CD4-positive, alpha-beta memory T cell (primary cell): Measurements from ENCODE around the gene KCTD16. TPM values are rescaled to one million over a fixed set of nuclear protein-coding genes. Genes with fewer than 3 reads are reported as not detected.

ENCODE experiments used
- CTCF ChIA-PET: fragments of 350-600 bp; sonication (Branson Sonifier 250); formaldehyde crosslinking; loops from one replicate; lab custom pipeline; 2021; ENCODE audit warnings: inconsistent platforms; ENCODE audit not compliant: partially characterized antibody; lab: Charles Lee
- POLR2A ChIA-PET: fragments of 350-600 bp; sonication (Branson Sonifier 250); formaldehyde crosslinking; loops from one replicate; lab custom pipeline; 2021; ENCODE audit not compliant: partially characterized antibody; lab: Charles Lee
- DNase-seq, 5 donors: peaks; one replicate each; pipeline versions ENCODE4 v3.0.0 to v3.0.0-alpha.2; 2020 to 2022; ENCODE audit warnings: mixed read lengths in 1 of 5
- H3K27ac ChIP-seq: one replicate; pipeline ENCODE4 v1.7.0; 2013; ENCODE audit warnings: low read depth, low read length
- H3K27me3 ChIP-seq: 2 replicates; pipeline ENCODE4 v1.7.0; 2013; ENCODE audit warnings: mild to moderate bottlenecking, low read length, moderate library complexity; ENCODE audit not compliant: insufficient read depth
- H3K36me3 ChIP-seq: 2 replicates; pipeline ENCODE4 v1.7.0; 2013; ENCODE audit warnings: mild to moderate bottlenecking, low read length, moderate library complexity; ENCODE audit not compliant: insufficient read depth
- H3K4me1 ChIP-seq: 2 replicates; pipeline ENCODE4 v1.7.0; 2013; ENCODE audit warnings: mild to moderate bottlenecking, low read length, moderate library complexity; ENCODE audit not compliant: insufficient read depth
- H3K4me3 ChIP-seq, 2 donors: one replicate each; pipeline ENCODE4 v1.7.0; 2013; ENCODE audit warnings: low read length in 2 of 2, mild to moderate bottlenecking in 1 of 2
- H3K9me3 ChIP-seq, 2 donors: one replicate each; pipeline ENCODE4 v1.7.0; 2013; ENCODE audit warnings: low read length in 2 of 2, control low read depth in 1 of 2; ENCODE audit not compliant: control insufficient read depth in 1 of 2
- H3K27ac Mint-ChIP-seq, 7 donors: one replicate each; pipeline ENCODE4 v1.8.0; 2020 to 2021; ENCODE audit warnings: mixed read lengths in 7 of 7, mild to moderate bottlenecking in 6 of 7, inconsistent platforms in 3 of 7, moderate library complexity in 3 of 7
- H3K27me3 Mint-ChIP-seq, 2 donors: one replicate each; pipeline ENCODE4 v1.8.0; 2020 to 2021; ENCODE audit warnings: mixed read lengths in 2 of 2
- H3K36me3 Mint-ChIP-seq, 2 donors: one replicate each; pipeline ENCODE4 v1.8.0; 2020 to 2021; ENCODE audit warnings: mixed read lengths in 2 of 2, inconsistent platforms in 1 of 2, mild to moderate bottlenecking in 1 of 2
- H3K4me1 Mint-ChIP-seq, 4 donors: one replicate each; pipeline ENCODE4 v1.8.0; 2020 to 2021; ENCODE audit warnings: mixed read lengths in 4 of 4, mild to moderate bottlenecking in 1 of 4
- H3K4me3 Mint-ChIP-seq, 8 donors: one replicate each; pipeline ENCODE4 v1.8.0; 2020 to 2021; ENCODE audit warnings: mixed read lengths in 8 of 8, mild to moderate bottlenecking in 7 of 8, moderate library complexity in 6 of 8, inconsistent platforms in 3 of 8
- H3K9me3 Mint-ChIP-seq, 8 donors: one replicate each; pipeline ENCODE4 v1.8.0; 2020 to 2021; ENCODE audit warnings: mixed read lengths in 8 of 8, mild to moderate bottlenecking in 5 of 8, inconsistent platforms in 3 of 8, moderate library complexity in 1 of 8
- intact Hi-C: fragments of 100-400 bp; cut with micrococcal nuclease; formaldehyde crosslinking; loops from one replicate; pipeline ENCODE4 v1.15.1; 2023
- polyA plus RNA-seq, 2 donors: library from polyadenylated mRNA; unstranded; fragments of 300-500 nt; fragmentation: Illumina TruSeq; gene quantifications; one replicate each; pipeline ENCODE4 v1.2.3, GENCODE V29; 2021
- total RNA-seq, 2 experiments: library from RNA; stranded (reverse); gene quantifications; one replicate each; pipeline ENCODE4 v1.2.3, GENCODE V29; 2021

The KCTD16 gene
- total and polyA plus RNA-seq, 4 experiments from 2014 or later, result 0.03 to 0.20 (median 0.14) TPM; not detected in 1

DNA sequence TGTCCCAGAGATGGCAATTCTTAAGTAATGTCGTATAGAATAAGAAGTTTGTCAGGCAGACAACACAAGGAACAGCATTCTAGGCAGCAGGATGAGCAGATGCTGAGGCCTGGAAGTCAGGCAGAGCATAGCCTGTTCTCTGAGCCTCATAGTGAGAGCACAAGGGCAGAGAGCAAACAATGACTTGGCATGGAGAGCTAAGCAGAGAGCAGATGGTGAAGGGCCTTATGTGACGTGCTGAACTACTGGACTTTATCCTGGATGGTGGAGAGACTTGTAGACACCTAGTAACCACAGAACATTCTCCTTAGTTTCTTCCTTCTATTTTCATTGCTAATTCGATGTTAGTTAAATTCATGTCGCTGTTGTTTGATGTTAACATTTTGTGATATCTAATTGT is 60.1 kb downstream of the KCTD16 start:
- CTCF ChIA-PET, result interaction anchor here (0.6 kb wide), 1 partner anchor 23 kb away, joined by 3 read pairs; no protein-coding TSS in a partner anchor
- Histone ChIP-seq H3K27ac (no peak overlapping the region), H3K36me3 (no peaks in the 10 kb centered on the region), H3K4me3 (no peak overlapping the region), H3K4me1 (no peaks in the 10 kb centered on the region), H3K9me3 (no peaks in the 10 kb centered on the region), H3K27me3 (no peaks in the 10 kb centered on the region)
- DNase-seq, result no peak
- intact Hi-C loops, result no loop called here
- no peak overlapping the region for H3K4me3 Mint-ChIP-seq
- no peak overlapping the region for H3K27ac Mint-ChIP-seq
- H3K4me1 Mint-ChIP-seq, result no peaks in the 10 kb centered on the region
- peaks cover 3 to 7% of the 10 kb centered on the region in 2 donors for H3K27me3 Mint-ChIP-seq
- no peaks in the 10 kb centered on the region for H3K36me3 Mint-ChIP-seq
- peaks cover 0 to 1% (median 0%) of the 10 kb centered on the region in 8 donors for H3K9me3 Mint-ChIP-seq
- POLR2A ChIA-PET, result no interaction called here

DNA sequence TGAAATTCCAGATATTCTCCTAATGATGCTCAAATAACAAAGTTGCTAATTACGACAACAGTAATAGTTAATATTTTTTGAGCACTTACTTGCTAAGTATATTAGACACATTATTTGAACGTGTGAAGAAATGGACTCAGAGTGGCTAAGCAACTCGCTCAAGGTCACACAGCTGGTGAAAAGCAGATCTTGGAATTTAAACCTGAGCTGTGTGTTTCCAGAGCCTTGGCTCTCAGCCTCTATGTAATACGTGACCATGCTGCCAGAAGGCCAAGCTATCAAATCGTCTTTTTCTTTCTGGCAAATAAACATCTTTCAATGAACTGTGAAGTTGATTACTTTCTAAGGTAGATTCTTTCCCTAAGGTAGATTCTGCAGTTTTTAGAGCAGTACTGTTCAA is 61.6 kb downstream of the KCTD16 start:
- Mint-ChIP-seq H3K9me3 (peaks cover 0 to 2% (median 0%) of the 10 kb centered on the region in 8 donors), H3K4me1 (no peaks in the 10 kb centered on the region), H3K27ac (no peak overlapping the region), H3K36me3 (no peaks in the 10 kb centered on the region), H3K27me3 (peaks cover 0 to 8% of the 10 kb centered on the region in 2 donors), H3K4me3 (no peak overlapping the region)
- Histone ChIP-seq H3K4me1 (no peaks in the 10 kb centered on the region), H3K36me3 (no peaks in the 10 kb centered on the region), H3K9me3 (no peaks in the 10 kb centered on the region), H3K27me3 (no peaks in the 10 kb centered on the region), H3K27ac (no peak overlapping the region), H3K4me3 (no peak overlapping the region)
- intact Hi-C loops, result no loop called here
- POLR2A ChIA-PET, result no interaction called here
- no peak for DNase-seq
- CTCF ChIA-PET, result no interaction called here

DNA sequence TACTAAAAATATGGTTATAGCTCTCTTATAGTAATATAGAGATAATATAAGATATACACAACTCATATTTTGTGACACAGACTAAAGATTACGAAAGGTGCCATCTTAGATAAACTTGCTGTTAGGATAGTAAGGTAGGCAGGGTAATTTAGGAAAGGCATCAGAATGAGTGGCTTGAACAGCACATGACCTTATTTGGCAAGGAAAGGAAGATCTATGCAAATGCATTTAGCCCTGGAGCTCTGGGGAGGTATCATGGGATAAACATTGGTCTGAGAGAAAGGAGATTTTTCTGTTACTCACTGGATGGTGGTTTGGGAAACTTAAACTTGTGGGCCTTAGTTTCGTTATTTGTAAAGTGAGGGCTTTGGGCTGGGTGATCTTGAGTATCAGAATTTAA is 65.8 kb downstream of the KCTD16 start:
- Histone ChIP-seq H3K27me3 (peaks cover 4% of the 10 kb centered on the region), H3K9me3 (no peaks in the 10 kb centered on the region), H3K4me1 (no peaks in the 10 kb centered on the region), H3K36me3 (no peaks in the 10 kb centered on the region), H3K27ac (no peak overlapping the region), H3K4me3 (no peak overlapping the region)
- CTCF ChIA-PET, result no interaction called here
- Mint-ChIP-seq H3K4me1 (no peaks in the 10 kb centered on the region), H3K36me3 (no peaks in the 10 kb centered on the region), H3K9me3 (peaks cover 0 to 2% (median 0%) of the 10 kb centered on the region in 8 donors), H3K27me3 (peaks cover 0 to 17% of the 10 kb centered on the region in 2 donors), H3K4me3 (no peak overlapping the region), H3K27ac (no peak overlapping the region)
- intact Hi-C loops, result no loop called here
- DNase-seq, result no peak
- POLR2A ChIA-PET, result no interaction called here

DNA sequence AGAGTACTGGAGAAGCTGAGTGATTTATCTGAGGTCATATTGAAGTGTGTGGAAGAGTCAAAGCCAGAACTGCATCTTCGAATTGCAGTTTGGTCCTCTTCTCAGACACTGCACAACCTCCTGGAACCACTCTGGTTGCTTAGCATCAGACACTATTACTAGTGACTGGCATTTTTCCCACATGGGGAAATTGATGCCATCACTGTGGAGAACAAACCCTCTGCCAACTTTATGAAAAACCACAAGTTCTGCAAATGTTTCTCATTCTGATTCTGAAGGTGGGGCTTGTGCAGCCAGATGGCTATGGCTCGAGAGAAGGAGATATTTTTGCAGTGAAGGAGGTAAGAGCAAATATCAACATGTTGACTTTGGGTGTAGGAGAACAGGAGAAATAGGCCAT is 67.2 kb downstream of the KCTD16 start:
- POLR2A ChIA-PET, result no interaction called here
- no peak for DNase-seq
- intact Hi-C loops, result no loop called here
- Histone ChIP-seq H3K36me3 (no peaks in the 10 kb centered on the region), H3K27me3 (peaks cover 4% of the 10 kb centered on the region), H3K4me3 (no peak overlapping the region), H3K27ac (no peak overlapping the region), H3K4me1 (no peaks in the 10 kb centered on the region), H3K9me3 (no peaks in the 10 kb centered on the region)
- Mint-ChIP-seq H3K27me3 (peaks cover 1 to 19% of the 10 kb centered on the region in 2 donors), H3K36me3 (no peaks in the 10 kb centered on the region), H3K9me3 (peaks cover 0 to 2% (median 0%) of the 10 kb centered on the region in 8 donors), H3K4me1 (no peaks in the 10 kb centered on the region), H3K4me3 (no peak overlapping the region), H3K27ac (no peak overlapping the region)
- CTCF ChIA-PET, result no interaction called here

DNA sequence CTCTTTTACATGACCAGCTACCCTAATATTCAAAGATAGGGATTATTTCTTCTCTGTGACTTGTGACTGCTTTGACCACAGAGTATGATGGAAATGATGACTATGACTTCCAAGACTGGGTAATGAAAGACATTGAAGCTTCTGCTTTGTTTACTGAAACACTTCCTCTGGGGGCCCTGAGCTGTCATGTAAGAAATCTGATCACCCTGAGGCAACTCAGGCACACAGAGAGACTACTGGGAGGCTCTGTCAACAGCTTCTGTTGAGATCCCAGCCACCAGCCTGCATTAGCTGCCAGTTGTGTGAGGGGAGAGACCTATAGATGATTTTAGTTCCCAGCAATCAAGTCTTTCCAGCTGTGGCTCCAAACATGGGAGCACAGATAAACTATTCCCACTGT is 76.5 kb downstream of the KCTD16 start:
- Histone ChIP-seq H3K36me3 (no peaks in the 10 kb centered on the region), H3K4me3 (no peak overlapping the region), H3K4me1 (no peaks in the 10 kb centered on the region), H3K9me3 (no peaks in the 10 kb centered on the region), H3K27me3 (peaks cover 3% of the 10 kb centered on the region), H3K27ac (no peak overlapping the region)
- CTCF ChIA-PET, result no interaction called here
- no peaks in the 10 kb centered on the region for H3K9me3 Mint-ChIP-seq
- intact Hi-C loops, result no loop called here
- no peaks in the 10 kb centered on the region for H3K4me1 Mint-ChIP-seq
- peaks cover 5 to 16% of the 10 kb centered on the region in 2 donors for H3K27me3 Mint-ChIP-seq
- H3K36me3 Mint-ChIP-seq, result no peaks in the 10 kb centered on the region
- no peak overlapping the region for H3K4me3 Mint-ChIP-seq
- POLR2A ChIA-PET, result no interaction called here
- no peak for DNase-seq
- no peak overlapping the region for H3K27ac Mint-ChIP-seq

DNA sequence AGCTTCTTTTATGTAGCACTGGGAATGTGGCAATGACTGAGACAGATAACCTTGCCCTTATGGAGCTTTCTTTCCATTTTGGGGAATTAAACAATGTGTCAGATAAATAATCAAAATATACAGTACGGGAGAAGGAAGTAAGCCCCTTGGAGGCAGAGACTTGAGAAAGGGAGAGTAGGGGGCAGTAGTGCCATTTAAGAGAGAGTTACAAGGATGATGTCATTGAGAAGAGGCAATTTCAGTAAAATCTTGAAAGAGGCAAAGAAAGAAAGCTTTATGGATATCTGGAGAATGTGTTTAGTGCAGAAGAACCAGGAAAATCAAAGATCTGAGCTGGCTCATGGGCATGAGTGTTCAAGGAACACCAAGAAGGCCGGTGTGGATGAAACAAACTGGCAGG is 77.3 kb downstream of the KCTD16 start:
- ChIA-PET CTCF (no interaction called here), POLR2A (no interaction called here)
- Mint-ChIP-seq H3K9me3 (no peaks in the 10 kb centered on the region), H3K36me3 (no peaks in the 10 kb centered on the region), H3K27ac (no peak overlapping the region), H3K4me1 (no peaks in the 10 kb centered on the region), H3K27me3 (peaks cover 4 to 14% of the 10 kb centered on the region in 2 donors), H3K4me3 (no peak overlapping the region)
- intact Hi-C loops, result no loop called here
- no peaks in the 10 kb centered on the region for H3K9me3 ChIP-seq
- DNase-seq, result no peak
- no peaks in the 10 kb centered on the region for H3K36me3 ChIP-seq
- no peaks in the 10 kb centered on the region for H3K4me1 ChIP-seq
- H3K27ac ChIP-seq, result no peak overlapping the region
- peaks cover 3% of the 10 kb centered on the region for H3K27me3 ChIP-seq
- no peak overlapping the region for H3K4me3 ChIP-seq

DNA sequence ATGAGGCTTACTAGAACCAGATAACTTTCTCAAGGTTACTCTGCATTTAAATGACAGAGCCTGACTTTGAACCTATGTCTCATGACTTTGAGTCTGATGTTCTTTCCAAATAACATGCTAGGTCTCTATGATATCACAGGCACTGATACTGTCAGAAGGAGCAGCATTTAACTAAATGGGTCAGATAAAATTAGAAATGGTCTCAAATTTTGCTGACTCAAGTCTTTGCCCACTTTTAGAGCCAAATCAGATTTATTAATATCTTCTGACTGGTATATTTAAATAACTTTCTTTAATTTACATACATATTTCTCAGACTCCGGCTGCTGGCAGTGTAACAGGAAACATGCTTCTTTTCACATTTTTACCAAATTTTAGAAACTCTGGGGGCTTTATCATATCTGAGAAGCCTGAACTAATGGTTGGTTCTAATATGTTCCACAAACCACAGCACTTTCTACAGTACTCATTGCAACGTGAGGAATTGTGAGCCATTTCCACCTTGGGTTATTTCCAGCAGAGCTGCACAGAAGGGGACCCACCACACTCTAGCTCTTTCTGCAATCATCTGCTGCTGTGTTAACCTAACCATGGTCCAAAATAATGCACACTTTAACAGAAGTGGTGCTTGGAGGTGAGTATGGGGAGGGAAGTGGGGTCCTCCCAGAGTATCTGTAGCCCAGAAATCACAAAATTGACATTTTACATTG is 79.2 kb downstream of the KCTD16 start:
- H3K4me1 Mint-ChIP-seq, result no peaks in the 10 kb centered on the region
- H3K27me3 Mint-ChIP-seq, result peaks cover 7 to 10% of the 10 kb centered on the region in 2 donors
- Histone ChIP-seq H3K4me1 (no peaks in the 10 kb centered on the region), H3K36me3 (no peaks in the 10 kb centered on the region), H3K9me3 (no peaks in the 10 kb centered on the region), H3K27ac (no peak overlapping the region), H3K27me3 (no peaks in the 10 kb centered on the region), H3K4me3 (no peak overlapping the region)
- ChIA-PET POLR2A (no interaction called here), CTCF (no interaction called here)
- no peak overlapping the region for H3K27ac Mint-ChIP-seq
- H3K36me3 Mint-ChIP-seq, result no peaks in the 10 kb centered on the region
- no peaks in the 10 kb centered on the region for H3K9me3 Mint-ChIP-seq
- intact Hi-C loops, result no loop called here
- no peak overlapping the region for H3K4me3 Mint-ChIP-seq
- DNase-seq, result no peak
